NCI-H774 (cell line): ENCODE results near the gene CCDC74A.
"Not testable (repeated sequence)": the region's sequence is repeated elsewhere in the genome, so short reads cannot be mapped to it uniquely, and the experiment has no call there.

Source experiments
- DNase-seq: peaks from one replicate; lab custom pipeline; 2025; lab: John Stamatoyannopoulos, UW

The CCDC74A gene

DNA sequence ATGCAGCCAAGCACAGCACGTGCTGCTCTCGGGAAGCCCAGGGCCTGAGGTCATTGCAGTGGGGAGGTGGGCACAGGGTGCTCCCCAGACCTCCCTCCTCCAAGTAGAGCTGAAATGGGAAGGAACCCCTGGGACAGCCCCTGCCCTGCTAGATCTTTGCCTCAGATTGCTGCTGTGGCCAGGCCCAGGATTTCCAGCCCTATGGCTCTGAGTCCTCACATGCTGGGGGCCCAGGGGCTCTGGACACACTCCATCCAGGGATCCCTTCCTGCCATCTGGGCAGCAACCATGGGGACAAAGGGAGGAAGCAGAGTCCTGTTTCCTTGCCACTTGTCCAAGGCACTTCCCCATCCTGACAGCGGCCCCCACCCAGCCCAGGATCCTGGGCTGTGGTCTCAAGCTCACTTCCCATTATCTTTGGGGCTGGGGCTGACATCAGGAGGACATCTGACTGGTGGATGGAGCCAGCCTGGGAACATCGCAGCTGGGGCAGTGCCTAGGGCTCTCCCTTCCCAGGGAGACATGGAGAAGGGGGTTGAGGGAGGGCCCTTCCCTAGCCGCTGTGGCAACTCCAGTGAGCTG lies 2.3 kb downstream of the CCDC74A start:
- not testable (repeated sequence) for DNase-seq

DNA sequence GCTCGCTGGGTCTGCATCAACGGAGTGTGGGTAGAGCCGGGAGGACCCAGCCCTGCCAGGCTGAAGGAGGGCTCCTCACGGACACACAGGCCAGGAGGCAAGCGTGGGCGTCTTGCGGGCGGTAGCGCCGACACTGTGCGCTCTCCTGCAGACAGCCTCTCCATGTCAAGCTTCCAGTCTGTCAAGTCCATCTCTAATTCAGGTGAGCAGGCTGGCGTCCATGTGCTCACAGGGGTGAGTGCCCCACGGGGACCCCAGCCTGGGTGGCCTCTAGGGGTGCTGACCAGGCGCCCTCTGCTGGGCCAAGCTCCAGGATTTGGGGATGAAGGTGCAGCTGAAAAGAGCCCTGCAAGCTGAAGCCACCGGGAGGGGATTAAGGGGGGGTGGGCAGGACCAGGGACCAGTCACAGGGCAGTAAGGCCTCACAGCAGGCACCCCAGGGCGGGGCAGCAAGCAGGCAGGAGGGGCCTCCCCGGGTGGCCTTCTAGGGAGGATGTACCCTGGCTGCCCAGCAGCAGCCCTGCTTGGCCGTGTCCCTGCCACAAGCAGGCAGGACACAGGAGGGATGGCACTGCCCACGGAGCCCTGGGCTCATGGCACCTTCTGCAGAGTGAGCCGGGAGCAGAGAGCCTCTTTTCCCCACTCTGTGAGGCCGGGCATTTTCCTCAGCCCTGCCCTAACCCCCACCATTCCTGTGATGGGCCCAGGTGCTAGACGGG lies 3.1 kb downstream of the CCDC74A start:
- not testable (repeated sequence) for DNase-seq

DNA sequence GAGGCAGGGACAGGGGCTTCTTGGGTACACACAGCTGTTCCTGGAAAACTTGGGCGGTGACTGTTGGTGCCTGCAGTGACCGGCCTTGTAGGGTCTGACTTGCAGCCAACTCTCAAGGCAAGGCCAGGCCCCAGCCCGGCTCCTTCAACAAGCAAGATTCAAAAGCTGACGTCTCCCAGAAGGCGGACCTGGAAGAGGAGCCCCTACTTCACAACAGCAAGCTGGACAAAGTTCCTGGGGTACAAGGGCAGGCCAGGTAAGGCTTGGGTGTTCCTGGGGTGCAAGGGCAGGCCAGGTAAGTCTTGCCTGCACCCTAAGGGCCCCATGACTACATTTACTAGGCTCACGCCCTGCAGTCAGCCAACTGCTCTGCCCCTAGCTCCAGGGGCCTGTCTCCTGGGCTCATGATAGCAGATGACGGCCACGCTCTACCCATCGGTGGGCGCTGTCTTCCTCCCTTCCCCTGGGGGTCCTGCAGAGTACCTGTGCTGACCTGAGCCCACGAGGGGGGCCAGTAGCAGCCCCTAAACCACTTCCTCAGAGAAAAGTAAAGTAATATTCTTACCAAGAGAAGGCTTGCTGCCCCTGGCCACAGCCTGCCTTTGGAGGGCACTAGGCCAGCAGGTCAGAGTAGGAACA lies 4.0 kb downstream of the CCDC74A start:
- DNase-seq: not testable (repeated sequence)

DNA sequence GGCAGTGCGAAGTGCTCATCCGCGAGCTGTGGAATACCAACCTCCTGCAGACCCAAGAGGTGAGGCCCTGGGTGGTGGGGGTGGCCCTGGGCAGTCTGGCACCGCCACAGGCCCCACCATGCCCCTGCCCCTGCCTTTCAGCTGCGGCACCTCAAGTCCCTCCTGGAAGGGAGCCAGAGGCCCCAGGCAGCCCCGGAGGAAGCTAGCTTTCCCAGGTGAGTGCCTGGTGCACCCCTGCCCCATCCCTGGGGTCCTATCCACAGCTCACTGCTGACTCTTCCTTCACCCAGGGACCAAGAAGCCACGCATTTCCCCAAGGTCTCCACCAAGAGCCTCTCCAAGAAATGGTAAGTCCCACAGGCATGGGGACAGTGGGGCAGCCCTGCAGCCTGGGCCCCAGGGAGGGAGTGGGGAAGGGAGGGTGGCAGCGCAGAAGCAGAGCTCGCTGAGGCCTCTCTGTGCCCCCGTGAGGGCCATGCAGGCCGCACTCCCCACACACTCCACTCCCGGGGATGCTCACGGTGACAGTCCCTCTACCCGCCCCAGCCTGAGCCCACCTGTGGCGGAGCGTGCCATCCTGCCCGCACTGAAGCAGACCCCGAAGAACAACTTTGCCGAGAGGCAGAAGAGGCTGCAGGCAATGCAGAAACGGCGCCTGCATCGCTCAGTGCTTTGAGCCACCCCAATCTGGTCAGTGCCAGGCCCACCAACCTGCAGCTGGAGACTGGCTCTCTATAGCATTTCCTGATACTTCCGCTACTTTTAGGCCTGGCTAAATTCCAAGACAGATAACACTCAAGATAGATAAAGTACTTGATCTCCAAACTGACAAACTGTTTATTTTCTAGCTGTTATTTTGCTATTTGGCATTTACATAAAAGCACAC lies 5.3 kb downstream of the CCDC74A start:
- not testable (repeated sequence) for DNase-seq

DNA sequence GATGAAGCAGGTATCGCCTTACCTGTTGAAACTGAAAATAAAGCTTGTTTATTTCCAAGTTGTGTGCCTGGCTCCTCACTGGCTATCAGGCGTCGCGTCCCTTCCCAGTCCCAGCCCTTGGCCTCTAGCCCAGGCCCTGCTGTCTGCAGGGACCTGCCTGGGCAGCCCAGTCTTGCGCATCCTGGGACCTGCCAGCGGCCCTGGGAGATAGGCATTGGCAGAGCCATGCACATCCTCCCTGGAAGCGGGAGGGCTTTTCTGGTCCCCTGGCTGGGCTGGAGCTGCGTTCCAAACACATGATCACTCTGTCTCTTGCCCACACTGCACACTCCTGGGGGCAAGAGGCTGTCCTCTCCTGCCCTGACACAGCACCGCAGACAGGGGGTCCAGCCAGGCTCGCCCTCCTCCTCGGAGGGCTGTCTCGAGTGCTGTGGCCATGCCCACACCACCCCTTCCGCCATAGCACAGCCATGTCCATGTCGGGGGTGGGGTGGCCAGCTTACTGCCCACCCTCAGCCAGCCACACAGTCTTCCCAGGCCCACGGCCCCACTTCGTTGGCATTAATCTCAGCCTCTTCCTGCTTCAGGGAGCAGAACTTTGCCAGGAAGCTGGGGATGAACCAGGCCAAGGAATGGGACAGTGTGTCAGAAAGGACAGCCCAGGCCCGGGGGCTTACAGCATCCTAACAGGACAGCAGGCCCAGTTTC lies 6.1 kb downstream of the CCDC74A start:
- not testable (repeated sequence) for DNase-seq

DNA sequence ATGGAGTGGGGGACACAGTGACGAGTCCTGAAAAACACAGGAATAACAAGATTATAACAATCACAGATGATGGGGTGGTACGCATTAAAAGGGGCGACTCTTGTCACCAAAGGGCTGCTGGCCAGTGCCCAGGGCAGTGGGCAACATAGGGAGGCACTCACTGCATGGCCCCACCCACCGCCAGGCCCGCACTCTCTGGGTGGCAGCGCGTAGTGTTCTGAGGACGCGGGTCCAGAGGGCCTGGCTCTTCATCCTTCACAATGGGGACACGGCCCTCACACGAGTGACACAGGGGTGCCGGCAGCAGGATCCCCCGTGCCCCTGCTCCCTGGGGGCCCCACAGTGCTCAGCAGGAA lies 6.6 kb downstream of the CCDC74A start:
- DNase-seq: not testable (repeated sequence)

DNA sequence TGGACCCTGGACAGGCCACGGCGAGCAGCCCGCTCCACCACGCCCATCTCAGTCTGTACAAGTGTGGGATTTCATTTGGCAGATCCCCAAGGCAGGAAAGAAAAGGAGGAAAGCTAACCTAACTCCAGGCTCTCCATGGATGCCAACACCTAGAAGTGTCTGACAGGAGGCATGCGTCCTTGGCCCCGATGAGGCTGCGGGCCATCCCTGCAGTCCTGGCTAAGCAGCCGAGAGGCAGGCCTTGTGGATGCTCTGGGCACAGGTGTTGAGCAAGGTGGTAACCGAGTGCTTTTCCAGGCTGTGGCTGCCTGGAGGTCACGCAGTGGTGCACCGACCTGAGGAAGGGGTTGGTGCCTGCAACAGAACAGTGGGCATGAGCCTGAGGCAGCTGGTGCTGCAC lies 7.3 kb downstream of the CCDC74A start:
- DNase-seq: not testable (repeated sequence)

DNA sequence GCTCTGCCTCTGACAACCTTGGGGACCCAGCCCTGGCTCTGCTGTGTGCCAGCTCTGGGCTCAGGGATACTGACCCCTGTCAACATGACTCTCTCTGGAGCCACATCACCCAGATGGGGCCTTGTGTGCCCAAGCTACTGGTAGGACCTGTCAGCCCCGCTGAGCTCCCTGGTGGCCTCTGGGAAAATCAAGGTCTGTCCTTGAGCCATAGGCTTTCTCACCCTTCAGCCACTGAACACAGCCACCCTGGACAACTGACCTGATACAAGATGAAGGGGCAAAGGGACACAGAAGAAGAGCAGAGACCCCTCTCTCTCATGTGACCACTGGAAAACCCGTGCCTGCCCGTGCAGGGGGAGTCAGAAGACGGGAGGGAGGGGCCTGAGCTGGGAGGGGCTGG lies 7.8 kb downstream of the CCDC74A start:
- no peak for DNase-seq

DNA sequence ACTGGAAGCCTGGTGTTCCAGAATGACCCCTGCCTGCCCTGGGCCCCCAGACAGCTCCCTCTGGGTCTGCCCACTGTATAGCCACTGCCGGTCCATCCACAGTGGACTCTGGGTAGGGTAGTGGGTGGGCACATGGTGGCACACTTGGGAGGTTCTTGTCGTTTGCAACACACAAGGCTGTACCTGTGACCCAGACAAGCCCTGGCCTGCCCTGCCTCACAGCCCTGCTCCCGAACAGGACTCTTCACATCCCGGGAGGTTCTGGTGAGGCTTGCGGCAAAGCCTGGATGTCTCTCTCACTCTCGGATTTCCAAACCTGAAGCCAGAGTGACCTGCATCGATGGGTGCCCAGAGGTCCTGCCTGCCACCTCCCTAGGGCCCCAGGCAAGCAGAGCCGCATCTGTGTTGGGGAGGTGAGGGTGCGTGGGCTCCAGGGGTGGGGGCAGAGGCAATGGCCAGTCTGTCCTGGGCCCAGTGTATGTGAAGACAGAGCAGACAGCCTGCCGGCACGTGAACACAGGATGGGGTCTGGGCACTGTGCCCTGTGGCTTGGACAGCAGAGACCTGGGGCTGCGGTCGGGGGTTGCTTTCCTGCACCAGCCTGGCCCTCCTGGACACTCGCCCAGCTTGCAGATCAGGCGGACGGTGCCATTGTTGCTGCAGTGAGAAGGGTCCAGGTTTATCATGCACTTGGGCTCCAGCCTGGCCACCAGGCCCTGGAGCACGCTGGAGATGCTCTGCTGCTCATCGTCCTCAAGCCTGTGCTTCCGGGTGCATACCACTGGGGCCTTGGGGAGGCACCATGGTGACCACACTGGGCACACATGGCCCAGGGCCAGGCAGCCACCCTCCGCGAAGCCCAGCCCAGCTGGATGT lies 8.5 kb downstream of the CCDC74A start:
- DNase-seq: not testable (repeated sequence)

DNA sequence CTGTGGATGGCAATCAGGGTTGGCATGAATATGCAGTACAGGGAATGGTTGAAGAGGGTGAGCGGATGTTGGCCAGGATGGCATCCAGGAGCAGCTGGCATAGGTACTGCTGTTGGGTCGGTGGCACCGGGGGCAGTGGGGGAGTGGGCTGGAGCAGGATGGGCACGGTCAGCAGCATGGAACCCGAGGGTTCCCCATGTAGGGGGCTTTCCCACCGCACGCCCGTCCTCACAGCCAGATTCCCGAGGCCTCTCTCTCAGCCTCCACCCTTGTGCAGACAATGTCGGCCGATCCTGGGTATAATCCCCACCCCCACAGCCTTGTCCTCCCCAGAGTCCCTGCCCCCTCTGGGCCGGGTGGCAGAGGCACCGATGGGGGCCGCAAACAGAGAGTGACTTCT lies 9.2 kb downstream of the CCDC74A start:
- not testable (repeated sequence) for DNase-seq

DNA sequence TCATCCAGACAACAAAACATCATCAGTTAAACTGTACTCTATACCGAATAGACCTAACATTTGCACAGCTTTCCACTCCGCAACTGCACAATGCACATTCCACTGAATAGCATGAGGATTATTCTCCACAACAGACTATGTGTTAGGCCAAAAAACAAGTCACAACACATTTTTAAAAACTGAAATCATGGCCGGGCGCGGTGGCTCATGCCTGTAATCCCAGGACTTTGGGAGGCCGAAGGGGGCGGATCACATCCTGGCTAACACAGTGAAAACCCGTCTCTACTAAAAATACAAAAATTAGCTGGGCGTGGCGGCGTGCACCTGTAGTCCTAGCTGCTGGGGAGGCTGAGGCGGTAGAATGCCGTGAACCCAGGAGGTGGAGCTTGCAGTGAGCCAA lies 11.2 kb downstream of the CCDC74A start:
- not testable (repeated sequence) for DNase-seq

DNA sequence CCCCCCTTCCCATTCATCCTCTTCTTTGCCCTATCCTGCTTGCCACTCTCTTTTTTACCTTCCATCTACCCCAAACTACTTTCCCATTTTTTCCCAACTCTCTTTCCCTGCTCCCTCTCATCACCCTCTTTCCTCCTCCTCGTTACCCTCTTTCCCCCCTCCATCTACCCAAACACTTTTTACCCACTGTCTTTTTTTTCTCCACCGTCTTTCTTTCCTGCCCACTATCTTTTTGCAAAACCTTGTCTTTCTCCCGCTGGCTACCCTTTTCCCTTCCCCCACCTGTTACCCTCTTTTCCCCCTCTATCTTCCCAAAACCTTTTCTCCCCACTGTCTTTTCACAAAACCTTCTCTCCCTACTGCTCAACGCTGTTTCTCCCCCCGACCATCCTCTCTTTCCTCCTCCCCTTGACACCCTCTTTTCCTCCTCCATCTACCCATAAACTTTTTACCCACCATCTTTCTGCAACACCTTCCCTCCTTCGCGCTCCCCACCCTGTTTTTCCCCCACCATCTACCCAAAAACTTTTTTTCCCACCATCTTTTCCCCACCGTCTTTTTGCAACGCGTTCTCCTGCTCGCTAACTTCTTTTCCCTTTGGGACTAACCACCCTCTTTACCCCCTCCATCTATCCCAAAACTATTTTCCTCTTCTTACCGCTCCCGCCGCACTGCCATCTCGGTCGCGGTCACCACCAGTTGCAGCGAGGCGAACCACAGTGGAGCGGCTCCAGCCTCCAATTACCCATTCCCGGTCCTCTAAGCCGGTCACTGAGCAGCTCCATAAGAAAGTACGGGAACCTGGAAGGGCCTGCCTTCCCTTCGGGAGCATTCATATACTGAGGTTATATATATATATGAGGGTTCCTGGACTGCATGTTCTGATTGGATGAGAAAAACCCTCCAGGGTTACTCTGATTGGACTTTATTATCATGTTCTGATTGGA lies 15.0 kb downstream of the CCDC74A start:
- DNase-seq: no peak

DNA sequence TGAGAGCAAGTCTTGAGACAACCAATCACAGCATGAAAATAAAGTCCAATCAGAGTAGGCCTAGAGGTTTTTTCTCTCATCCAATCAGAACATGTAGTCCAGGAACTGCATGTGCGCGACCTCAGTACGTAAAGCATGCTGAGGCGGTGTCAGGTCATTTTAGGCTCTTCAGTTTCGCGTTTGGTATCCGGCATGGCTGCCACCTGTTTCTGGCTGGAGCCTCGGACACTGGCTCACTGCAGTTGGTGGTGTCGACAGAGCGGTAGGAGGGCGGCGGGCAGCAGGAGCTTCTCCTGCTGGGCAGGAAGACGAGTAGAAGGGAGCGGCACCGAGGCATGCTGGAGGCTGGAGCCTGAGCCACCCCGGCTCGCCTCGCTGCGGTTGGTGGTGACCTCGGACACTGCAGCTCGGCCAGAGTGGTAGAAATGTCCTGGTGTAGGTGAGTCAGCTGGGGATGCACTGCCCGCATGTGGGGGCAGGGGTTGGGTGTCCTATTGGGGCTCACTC lies 15.8 kb downstream of the CCDC74A start:
- DNase-seq: no peak

DNA sequence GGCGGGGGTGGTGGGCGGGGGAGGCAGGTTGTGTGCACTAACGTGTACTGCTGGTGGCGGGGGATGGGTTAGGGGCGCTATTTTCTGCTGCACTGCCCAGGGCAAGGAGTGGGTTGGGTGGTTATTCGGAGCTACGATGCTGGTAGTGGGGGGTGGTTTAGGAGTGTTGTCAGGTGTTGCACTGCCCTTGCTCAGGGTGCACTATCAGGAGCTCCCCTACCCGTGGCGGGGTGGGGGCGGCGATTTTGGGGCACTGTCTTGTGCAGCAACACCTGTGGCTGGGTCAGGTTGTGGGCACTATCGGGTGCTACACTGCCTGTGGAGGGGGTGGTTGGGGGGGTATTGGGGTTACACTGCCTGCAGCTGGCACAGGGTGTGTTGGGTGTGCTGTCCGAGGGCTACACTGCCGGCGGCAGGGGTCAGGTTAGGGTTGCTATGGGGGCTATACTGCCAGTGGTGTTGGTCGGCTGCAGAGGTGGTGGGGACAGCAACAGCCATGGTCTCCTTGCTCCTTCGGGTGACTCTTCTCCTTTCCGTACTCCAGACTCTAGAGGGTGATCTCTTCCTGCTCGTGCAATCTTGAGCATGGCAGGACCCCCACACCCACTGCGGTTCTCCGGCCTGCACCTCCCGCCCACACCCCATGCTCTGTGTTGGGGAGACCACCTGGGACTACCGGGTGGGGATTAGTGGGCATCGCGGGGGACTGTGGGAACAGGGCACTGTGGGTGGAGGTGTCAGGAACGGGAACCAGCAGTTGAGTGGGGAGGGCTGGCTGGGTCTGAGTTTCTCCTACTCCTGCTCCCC lies 16.5 kb downstream of the CCDC74A start:
- not testable (repeated sequence) for DNase-seq

DNA sequence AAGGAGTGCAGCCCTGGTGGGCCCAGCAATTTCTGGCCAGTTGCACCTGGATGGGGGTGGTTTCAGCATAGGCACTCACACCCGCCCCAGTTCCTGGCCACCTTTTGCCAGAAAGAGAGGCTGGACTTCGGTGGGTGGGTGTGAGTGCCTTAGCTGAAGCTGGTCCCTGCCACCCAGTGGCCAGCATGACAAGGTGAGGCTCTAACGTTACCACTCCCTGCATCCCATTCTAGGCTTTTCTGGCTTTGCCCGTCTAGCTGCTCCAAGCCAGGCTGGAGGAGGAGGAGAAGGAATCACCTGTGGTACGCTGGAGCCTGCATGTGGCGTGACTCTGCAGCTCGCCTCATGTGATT lies 17.1 kb downstream of the CCDC74A start:
- not testable (repeated sequence) for DNase-seq

DNA sequence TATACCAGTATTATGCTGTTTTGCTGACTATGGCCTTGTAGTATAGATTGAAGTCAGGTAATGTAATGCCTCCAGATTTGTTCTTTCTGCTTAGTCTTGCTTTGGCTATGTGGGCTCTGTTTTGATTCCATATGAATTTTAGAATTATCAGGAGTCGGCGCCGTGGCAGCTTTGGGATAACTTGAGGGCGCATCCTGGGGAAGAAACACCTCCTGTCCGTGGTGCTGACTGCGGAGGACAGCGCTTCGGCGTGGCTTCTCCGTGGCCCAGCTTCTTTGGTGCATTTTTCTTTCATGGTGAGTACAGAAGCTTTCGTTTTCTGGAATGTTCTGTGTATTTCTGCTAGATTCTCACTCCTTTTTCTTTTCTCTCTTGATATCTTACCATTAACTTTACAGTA lies 25.2 kb downstream of the CCDC74A start:
- DNase-seq: no peak

DNA sequence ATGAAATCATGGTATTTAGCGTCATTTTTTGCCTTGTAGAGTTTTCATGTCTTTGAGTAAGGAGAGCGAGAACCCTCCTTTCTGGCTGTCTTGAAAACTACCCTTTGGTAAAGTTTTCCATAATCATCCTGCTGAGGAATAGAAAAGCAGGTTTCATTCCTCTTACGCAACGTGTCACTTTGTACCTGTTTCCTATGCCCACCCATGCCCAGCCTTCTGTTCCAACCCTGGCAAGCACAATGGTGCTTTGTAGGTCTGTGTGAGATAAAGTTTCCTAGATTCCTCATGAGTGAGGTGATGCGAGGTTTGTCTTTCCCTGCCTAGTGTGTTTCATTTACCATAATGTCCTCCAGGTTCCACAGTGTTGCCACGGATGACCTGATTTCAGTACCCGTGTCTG lies 29.3 kb downstream of the CCDC74A start:
- no peak for DNase-seq

DNA sequence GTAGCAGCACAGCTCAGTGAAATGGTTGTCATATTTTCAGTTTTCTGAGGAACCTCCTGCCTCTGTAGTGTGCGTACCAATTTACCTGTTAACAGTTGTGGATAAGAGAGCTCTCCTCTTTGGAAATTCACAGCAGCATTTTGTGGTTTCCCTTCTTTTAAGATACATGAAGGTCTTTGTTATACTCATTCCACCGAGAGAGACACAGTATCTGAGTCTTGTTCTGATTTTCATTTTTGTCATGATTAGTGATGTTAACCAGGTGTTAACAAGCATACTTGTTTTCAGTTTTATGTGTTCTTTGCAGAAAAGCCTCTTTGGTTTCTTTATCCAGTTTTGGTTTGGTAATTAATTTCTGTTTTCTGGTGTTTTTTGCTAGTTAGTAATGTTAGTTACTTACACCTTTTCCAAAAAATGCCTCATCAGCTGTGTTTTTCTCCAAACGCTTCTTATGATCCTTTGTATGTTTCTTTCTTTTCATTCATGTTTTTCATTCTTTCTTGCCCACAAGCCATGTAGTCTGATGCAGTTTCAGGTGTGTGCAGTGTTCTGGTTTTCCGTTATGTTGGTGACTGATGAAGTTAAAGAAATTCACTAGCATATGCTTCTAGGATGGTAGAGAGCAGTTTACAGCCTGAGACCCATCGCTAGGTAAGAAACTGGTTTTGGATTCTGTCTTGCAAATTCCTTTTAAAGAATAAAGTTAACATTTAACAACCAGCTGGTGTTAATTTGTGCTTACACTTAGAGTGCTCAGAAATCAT lies 30.1 kb downstream of the CCDC74A start:
- no peak for DNase-seq
